BE2C (cell line): ENCODE results near the gene ACKR3.

Source experiments
- DNase-seq: peaks from one replicate; pipeline ENCODE4 v3.0.0-alpha.2; 2020
- H3K27me3 ChIP-seq: fragments of 250-450 bp; sonication (Bioruptor Pico); 2 replicates; pipeline ENCODE4 v1.5.1; 2020; ENCODE audit warnings: mild to moderate bottlenecking
- H3K36me3 ChIP-seq: fragments of 250-450 bp; sonication (Bioruptor Pico); 2 replicates; pipeline ENCODE4 v1.5.1; 2020; ENCODE audit warnings: mild to moderate bottlenecking
- H3K4me1 ChIP-seq: fragments of 250-450 bp; sonication (Bioruptor Pico); 2 replicates; pipeline ENCODE4 v1.5.1; 2020
- H3K4me3 ChIP-seq: 2 replicates; pipeline ENCODE4 v1.5.1; 2011; ENCODE audit warnings: low read depth, low read length
- H3K9me3 ChIP-seq: fragments of 250-450 bp; sonication (Bioruptor Pico); 2 replicates; pipeline ENCODE4 v1.5.1; 2020
- TF ChIP-seq, protein P1 (sequence below): IDR thresholded peaks from 2 replicates; pipeline ENCODE4 v1.5.1; 2012; ENCODE audit warnings: mild to moderate bottlenecking, low read depth, low read length

Gene ACKR3

DNA sequence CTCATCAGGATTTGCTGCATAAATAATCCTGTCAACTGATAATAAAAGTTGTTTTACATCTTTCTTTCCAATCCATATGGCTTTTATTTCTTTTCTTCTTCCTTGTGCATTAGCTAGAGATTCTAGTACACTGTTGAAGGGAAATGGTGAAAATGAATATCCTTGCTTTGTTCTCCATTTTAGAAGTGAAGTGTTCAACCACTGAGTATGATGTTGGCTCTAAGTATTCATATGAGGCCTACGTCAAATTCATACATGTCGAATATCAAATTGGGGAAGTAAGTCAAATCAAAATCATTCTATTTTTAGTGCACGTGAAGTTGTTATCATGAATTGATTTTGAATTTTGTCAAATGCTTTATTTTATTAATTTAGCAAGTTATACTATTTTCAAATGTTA lies 7.8 kb upstream of the ACKR3 start:
- TF ChIP-seq, protein P1, sequence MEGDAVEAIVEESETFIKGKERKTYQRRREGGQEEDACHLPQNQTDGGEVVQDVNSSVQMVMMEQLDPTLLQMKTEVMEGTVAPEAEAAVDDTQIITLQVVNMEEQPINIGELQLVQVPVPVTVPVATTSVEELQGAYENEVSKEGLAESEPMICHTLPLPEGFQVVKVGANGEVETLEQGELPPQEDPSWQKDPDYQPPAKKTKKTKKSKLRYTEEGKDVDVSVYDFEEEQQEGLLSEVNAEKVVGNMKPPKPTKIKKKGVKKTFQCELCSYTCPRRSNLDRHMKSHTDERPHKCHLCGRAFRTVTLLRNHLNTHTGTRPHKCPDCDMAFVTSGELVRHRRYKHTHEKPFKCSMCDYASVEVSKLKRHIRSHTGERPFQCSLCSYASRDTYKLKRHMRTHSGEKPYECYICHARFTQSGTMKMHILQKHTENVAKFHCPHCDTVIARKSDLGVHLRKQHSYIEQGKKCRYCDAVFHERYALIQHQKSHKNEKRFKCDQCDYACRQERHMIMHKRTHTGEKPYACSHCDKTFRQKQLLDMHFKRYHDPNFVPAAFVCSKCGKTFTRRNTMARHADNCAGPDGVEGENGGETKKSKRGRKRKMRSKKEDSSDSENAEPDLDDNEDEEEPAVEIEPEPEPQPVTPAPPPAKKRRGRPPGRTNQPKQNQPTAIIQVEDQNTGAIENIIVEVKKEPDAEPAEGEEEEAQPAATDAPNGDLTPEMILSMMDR: no peak
- no peaks in the 10 kb centered on the region for H3K4me1 ChIP-seq

DNA sequence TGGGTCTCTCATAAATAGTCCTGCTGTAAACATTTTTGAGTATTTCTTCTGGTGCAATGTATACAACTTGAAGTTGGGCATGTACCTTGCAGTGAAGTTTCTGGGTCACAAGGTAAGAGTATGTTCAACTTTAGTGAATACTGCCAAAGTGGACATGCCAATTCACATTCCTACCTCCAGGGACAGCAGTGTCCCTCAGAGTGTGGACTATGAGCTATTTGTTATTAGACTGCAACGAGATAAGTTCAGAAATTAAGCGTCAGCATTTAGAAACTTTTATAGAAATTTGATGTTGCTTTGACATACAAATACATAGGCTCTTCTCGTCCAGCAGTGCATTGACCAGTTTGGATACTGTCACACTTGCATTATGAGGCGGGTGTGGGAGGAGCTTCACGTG lies 7.2 kb upstream of the ACKR3 start:
- TF ChIP-seq, protein P1: peak; percentile 59
- no peak for DNase-seq
- Histone ChIP-seq H3K9me3 (no peaks in the 10 kb centered on the region), H3K27me3 (peaks cover 34% of the 10 kb centered on the region), H3K4me3 (no peak overlapping the region), H3K36me3 (no peaks in the 10 kb centered on the region), H3K4me1 (no peaks in the 10 kb centered on the region)

More for the DNA sequence above, 7.8 kb upstream of the ACKR3 start:
- no peak for DNase-seq
- Histone ChIP-seq H3K4me3 (no peak overlapping the region), H3K36me3 (no peaks in the 10 kb centered on the region), H3K9me3 (no peaks in the 10 kb centered on the region), H3K27me3 (peaks cover 28% of the 10 kb centered on the region)

DNA sequence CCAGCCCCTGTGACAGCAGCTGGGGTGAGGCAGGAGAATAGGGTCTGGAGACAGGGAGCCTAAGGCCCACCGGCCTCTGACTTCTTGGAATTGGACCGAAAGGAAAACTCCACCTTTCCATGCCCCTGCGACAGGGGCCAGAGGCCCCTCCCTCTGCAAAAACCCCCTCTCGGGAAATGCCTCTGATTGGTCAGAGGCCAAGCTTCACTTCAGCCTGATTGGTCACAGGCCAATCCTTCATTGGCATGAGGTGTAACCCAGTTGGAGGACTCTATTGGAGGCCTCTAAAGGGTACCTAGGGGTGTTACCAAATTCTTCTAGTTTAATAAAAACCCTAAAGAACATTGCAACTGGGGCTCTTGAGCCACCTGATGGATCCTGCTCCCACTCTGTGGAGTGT lies 5.7 kb upstream of the ACKR3 start:
- Histone ChIP-seq H3K4me1 (no peaks in the 10 kb centered on the region), H3K4me3 (no peak overlapping the region), H3K9me3 (no peaks in the 10 kb centered on the region), H3K27me3 (peaks cover 44% of the 10 kb centered on the region), H3K36me3 (no peaks in the 10 kb centered on the region)
- DNase-seq: no peak
- TF ChIP-seq, protein P1: no peak

DNA sequence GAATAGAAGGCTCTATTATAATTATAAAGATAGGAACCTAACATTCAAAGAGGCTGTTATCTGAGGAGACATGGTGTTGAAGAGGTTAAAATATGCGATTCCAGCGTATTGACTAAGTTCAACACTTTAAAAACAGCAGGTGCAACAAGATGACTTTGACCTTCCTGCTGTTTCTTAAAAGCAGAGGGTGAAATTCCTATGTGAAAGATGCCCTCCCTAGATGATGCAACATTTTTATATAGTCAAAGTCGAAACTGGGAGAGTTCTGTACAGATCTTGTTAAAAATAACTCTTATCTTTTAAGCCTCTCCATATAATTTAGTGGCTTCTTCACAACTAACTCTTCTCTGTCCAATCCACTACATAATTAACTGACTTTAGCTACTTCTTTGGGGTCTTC lies 4.4 kb upstream of the ACKR3 start:
- Histone ChIP-seq H3K9me3 (no peaks in the 10 kb centered on the region), H3K4me1 (no peaks in the 10 kb centered on the region), H3K36me3 (no peaks in the 10 kb centered on the region), H3K27me3 (peaks cover 56% of the 10 kb centered on the region), H3K4me3 (no peak overlapping the region)
- DNase-seq: no peak
- TF ChIP-seq, protein P1: no peak

DNA sequence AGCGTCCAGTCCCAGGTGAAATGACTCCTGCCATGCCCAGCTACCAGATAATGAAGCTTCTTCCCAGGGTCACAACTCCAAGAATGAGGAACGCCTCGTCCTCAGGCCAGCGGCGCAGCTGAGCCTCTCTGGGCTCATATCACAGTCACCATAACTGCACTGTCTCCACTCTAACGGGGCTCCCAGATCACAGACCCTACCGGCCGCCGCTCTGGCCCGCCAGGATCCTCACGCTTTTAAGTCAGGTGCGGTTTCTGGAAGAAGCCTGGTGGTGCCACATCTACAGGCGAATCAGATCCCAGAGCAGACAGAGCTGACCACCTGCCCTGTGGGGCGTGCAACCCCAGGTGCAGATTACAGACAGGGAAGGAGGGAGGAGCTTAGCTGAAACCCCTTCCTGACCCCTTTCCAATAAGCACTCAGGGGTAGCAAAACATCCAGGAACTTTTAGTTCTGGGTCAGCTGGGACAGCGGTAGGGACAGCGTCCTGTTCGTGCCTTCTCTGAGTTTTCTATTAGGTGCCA lies 3.7 kb upstream of the ACKR3 start:
- TF ChIP-seq, protein P1: no peak
- Histone ChIP-seq H3K36me3 (no peaks in the 10 kb centered on the region), H3K27me3 (peaks cover 64% of the 10 kb centered on the region), H3K4me1 (no peaks in the 10 kb centered on the region), H3K4me3 (no peak overlapping the region), H3K9me3 (no peaks in the 10 kb centered on the region)
- no peak for DNase-seq

DNA sequence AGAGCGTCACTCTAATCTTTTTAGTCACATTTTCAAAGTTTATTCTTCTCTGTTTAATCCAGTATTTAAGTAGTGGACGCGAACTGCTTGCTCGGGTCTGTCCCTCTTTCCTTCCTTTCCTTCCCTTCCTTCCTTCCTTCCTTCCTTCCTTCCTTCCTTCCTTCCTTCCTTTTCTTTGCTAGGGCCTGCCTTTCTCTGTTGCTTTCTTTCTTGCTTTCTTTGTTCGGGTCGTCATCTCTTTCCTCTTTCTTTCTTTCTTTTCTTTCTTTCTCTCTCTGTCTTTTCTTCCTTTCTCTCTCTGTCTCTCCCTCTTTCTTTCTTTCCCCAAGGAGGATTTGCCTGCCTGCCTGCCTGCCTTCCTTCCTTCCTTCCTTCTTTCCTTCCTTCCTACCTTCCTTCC lies 3.0 kb upstream of the ACKR3 start:
- Histone ChIP-seq H3K4me3 (no peak overlapping the region), H3K4me1 (no peaks in the 10 kb centered on the region), H3K27me3 (peaks cover 68% of the 10 kb centered on the region), H3K36me3 (no peaks in the 10 kb centered on the region), H3K9me3 (no peaks in the 10 kb centered on the region)
- DNase-seq: no peak
- TF ChIP-seq, protein P1: no peak
